GM12865 (cell line): ENCODE results near the gene IDI2.

Source experiments
- DNase-seq: peaks from one replicate; pipeline ENCODE4 v3.0.0; 2010; ENCODE audit warnings: low read depth
- H3K4me3 ChIP-seq: 2 replicates; pipeline ENCODE4 v1.5.1; 2011; ENCODE audit warnings: mild to moderate bottlenecking, low read depth, low read length, control low read depth
- TF ChIP-seq, protein P1 (sequence below): IDR thresholded peaks from 2 replicates; pipeline ENCODE4 v1.5.1; 2011; ENCODE audit warnings: low read length, control low read depth, low read depth, inconsistent platforms; ENCODE audit not compliant: insufficient read depth; ENCODE audit errors: missing control alignments

IDI2 gene

DNA sequence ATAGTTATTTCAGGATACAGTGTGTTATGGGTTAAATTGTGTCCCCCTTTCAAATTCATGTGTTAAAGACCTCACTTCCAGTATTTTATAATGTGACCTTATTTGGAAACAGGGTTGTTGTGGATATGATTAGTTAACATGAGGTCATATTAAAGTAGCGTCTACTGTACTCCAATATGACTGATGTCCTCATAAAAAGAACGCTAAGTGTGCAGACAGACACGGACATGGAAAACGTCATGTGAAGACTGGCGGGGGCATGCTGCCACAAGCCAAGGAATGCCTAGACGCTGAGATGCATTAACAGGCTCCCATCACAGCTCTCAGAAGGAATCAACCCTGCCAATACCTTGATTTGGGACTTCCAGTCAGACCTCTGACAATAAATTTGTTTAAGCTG, 29.0 kb upstream of the IDI2 start:
- no peak for DNase-seq
- H3K4me3 ChIP-seq = peak overlapping the region; percentile 65
- TF ChIP-seq, protein P1, sequence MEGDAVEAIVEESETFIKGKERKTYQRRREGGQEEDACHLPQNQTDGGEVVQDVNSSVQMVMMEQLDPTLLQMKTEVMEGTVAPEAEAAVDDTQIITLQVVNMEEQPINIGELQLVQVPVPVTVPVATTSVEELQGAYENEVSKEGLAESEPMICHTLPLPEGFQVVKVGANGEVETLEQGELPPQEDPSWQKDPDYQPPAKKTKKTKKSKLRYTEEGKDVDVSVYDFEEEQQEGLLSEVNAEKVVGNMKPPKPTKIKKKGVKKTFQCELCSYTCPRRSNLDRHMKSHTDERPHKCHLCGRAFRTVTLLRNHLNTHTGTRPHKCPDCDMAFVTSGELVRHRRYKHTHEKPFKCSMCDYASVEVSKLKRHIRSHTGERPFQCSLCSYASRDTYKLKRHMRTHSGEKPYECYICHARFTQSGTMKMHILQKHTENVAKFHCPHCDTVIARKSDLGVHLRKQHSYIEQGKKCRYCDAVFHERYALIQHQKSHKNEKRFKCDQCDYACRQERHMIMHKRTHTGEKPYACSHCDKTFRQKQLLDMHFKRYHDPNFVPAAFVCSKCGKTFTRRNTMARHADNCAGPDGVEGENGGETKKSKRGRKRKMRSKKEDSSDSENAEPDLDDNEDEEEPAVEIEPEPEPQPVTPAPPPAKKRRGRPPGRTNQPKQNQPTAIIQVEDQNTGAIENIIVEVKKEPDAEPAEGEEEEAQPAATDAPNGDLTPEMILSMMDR = no peak

DNA sequence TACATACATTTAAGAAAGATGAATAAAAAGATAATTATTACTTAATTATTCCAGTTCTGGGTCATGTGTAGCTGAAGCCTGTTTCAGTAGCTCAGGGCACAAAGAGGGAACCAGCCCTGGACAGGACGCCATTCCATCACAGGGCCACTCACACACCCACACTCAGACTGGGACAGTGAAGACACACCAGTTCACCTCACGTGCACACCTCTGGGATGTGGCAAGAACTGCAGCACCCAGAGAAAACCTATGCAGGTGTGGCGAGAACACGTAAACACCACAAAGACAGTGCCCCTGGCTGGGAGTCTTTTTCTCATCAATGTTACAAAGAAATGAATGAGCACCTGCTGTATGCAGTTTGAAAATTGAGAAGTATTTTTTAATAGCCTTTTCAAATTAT, 24.9 kb upstream of the IDI2 start:
- DNase-seq = peak; percentile 77
- H3K4me3 ChIP-seq = peak overlapping the region; percentile 99
- TF ChIP-seq, protein P1 = peak; percentile 13

DNA sequence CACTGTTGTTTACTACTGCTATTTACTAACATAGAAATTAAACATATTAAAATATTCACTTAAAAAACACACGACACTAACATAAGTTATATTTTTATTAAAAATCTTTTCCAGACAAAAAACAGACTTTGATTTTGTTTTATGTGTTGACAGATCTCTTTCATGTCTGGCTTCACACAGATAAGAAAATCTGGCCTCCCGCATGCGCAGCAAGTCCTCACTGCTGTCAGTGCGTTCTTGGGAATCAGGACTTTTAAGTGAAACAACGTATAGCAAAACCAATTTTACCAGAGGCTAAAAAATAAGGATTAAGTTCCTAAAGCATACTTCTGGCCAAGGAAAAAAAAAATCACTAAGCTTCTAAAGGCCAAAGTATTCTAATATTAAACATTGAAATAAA, 24.5 kb upstream of the IDI2 start:
- TF ChIP-seq, protein P1 = no peak
- H3K4me3 ChIP-seq = peak overlapping the region; percentile 99
- peak; percentile 37 for DNase-seq

DNA sequence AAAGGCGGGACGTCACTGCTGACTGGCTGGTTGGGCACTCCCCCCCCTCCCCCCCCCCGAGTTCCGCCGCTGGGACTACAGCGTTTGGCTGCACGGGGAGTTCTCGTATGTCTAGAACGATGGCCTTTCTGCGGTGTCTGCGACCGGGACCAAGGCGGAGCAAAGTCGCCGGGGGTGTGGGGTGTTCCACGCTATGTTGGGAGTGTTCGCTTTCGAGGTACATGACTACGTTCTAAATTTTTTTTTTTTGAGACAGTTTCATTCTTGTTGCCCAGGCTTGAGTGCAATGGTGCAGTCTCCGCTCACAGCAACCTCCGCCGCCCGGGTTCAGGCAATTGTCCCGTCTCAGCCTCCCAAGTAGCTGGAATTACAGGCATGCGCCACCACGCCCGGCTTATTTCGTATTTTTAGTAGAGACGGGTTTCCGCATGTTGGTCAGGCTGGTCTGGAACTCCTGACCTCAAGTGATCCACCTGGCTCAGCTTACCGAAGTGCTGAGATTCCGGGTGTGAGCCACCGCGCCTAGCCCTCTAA, 23.8 kb upstream of the IDI2 start:
- DNase-seq = no peak
- H3K4me3 ChIP-seq = peak overlapping the region; percentile 99
- TF ChIP-seq, protein P1 = no peak

DNA sequence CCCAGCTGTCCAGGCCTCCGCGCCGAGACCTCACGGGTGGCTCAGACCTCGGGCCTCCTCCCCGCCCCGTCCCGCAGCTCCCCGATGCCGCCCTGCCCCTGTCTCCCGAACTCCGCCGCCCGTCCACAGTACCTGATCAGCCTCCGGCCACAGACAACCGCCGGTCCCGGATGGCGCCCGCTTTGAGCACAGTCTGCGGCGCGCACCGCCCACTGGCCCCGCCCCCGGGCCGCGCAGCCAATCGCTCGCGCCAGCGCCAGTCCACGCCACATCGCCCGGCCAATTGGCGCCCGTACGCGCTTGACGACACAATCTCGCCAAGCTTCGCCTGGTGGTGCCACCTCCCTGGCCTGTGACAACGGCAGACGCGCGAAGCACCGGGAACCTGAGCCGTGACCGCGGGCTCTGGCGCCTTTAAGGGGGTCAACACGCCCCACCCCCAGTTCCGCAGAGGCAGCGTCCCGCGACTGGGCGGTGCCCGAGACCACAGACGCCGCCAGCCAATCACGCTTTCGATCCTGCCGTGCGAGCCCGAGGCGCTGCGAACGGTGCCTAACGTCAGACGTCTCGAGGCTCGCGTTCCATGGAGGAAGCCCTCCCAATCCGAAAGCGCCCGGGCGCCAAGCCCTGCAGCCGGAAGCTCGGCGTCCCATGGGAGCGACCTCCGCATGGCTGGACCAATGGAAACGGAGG, 23.2 kb upstream of the IDI2 start, which contains the start of gene IDI1:
Gene IDI1 (minus strand): TSS at position 388 of the 693 bp plus-strand sequence. CDS start 116 bp downstream, at position 272.
- TF ChIP-seq, protein P1 = no peak
- DNase-seq = peak; percentile 100
- peak within 1 kb of the TSS; percentile 99 for H3K4me3 ChIP-seq

DNA sequence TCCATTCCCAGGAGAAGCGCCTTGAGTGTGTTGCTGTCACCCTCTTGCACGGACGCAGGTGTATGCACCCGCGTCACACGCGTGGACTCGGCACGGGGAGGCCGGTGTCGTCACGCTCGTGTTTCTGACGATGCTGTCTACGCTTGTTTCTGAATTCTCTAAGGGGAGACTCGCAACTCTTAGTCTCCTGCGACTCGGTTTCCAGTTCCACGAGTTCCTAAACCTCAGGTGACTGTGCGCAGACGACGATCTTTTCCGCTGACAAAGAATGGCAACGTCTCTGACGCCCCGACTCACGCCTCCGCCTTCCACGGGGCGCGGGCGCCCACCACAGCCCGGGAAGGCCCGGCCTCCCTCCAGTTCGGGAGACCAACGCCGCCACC, 22.7 kb upstream of the IDI2 start:
- peak overlapping the region; percentile 99 for H3K4me3 ChIP-seq
- TF ChIP-seq, protein P1 = no peak
- DNase-seq = no peak
